ENCODE measurements around the gene NR1I2. TPM values are rescaled to one million over a fixed set of nuclear protein-coding genes. Genes with fewer than 3 reads are reported as not detected.

Gene NR1I2
- total RNA-seq, 4 donors from 2014 or later: 0.46 TPM; not detected in 3

GRCh38 chr3:119849126-119849525, 67.2 kb downstream of the NR1I2 start:
- 77% methylated on average over 2 of the region's 2 CpGs for WGBS
- H3K27me3 ChIP-seq: no peaks in the 10 kb centered on the region
- DNase-seq (ENCODE audit: extremely low spot score): no peak
- H3K4me1 ChIP-seq: no peaks in the 10 kb centered on the region
- TF ChIP-seq POLR2AphosphoS5 (IDR thresholded peaks at IDR 0.05) (no peak), EP300 (IDR thresholded peaks at IDR 0.05) (no peak), POLR2A (IDR thresholded peaks at IDR 0.05; ENCODE audit: low read depth) (no peak), CTCF (IDR thresholded peaks at IDR 0.05) (no peak)
- no peak overlapping the region for H3K27ac ChIP-seq (replicated peaks in 1 of 4)
- H3K4me3 ChIP-seq: no peak overlapping the region
- intact Hi-C loops (cut with DNase I): no loop called here
- H3K9me3 ChIP-seq: no peaks in the 10 kb centered on the region
- H3K36me3 ChIP-seq: no peaks in the 10 kb centered on the region

GRCh38 chr3:119856695-119857094, 74.8 kb downstream of the NR1I2 start:
- WGBS: 94% methylated on average over 3 of the region's 3 CpGs
- H3K4me1 ChIP-seq: peaks cover 0 to 6% (median 0%) of the 10 kb centered on the region in 4 donors
- DNase-seq (ENCODE audit: extremely low spot score): no peak
- no peak for TF ChIP-seq POLR2A (IDR thresholded peaks at IDR 0.05; ENCODE audit: low read depth)
- TF ChIP-seq CTCF (IDR thresholded peaks at IDR 0.05): no peak
- peaks cover 0 to 22% (median 6%) of the 10 kb centered on the region in 4 donors for H3K36me3 ChIP-seq
- H3K9me3 ChIP-seq: peaks cover 0 to 5% (median 0%) of the 10 kb centered on the region in 4 donors
- H3K27ac ChIP-seq (replicated peaks in 1 of 4): no peak overlapping the region
- intact Hi-C loops (cut with DNase I): no loop called here
- no peak overlapping the region for H3K4me3 ChIP-seq
- H3K27me3 ChIP-seq: no peaks in the 10 kb centered on the region

GRCh38 chr3:119858957-119859356, 77.1 kb downstream of the NR1I2 start:
- H3K9me3 ChIP-seq: peaks cover 0 to 5% (median 0%) of the 10 kb centered on the region in 4 donors
- peaks cover 0 to 6% (median 0%) of the 10 kb centered on the region in 4 donors for H3K4me1 ChIP-seq
- TF ChIP-seq EP300 (IDR thresholded peaks at IDR 0.05) (no peak), POLR2A (IDR thresholded peaks at IDR 0.05; ENCODE audit: low read depth) (no peak)
- no peak overlapping the region for H3K27ac ChIP-seq (replicated peaks in 1 of 4)
- peaks cover 13 to 40% (median 19%) of the 10 kb centered on the region in 4 donors for H3K36me3 ChIP-seq
- no peak overlapping the region for H3K4me3 ChIP-seq
- H3K27me3 ChIP-seq: no peaks in the 10 kb centered on the region
- WGBS: 96% methylated on average over 2 of the region's 2 CpGs
- DNase-seq (ENCODE audit: extremely low spot score): no peak
- intact Hi-C loops (cut with DNase I): no loop called here

GRCh38 chr3:119859728-119860127, 77.8 kb downstream of the NR1I2 start:
- Histone ChIP-seq H3K27ac (replicated peaks in 1 of 4) (no peak overlapping the region), H3K36me3 (peaks cover 13 to 40% (median 19%) of the 10 kb centered on the region in 4 donors), H3K27me3 (no peaks in the 10 kb centered on the region), H3K4me3 (no peak overlapping the region), H3K9me3 (peaks cover 0 to 5% (median 0%) of the 10 kb centered on the region in 4 donors), H3K4me1 (peaks cover 0 to 6% (median 0%) of the 10 kb centered on the region in 4 donors)
- intact Hi-C loops (cut with DNase I): no loop called here
- WGBS: 97% methylated on average over 2 of the region's 2 CpGs
- no peak for DNase-seq (ENCODE audit: extremely low spot score)
- no peak for TF ChIP-seq EP300 (IDR thresholded peaks at IDR 0.05)
- TF ChIP-seq POLR2AphosphoS5 (IDR thresholded peaks at IDR 0.05): no peak
- TF ChIP-seq POLR2A (IDR thresholded peaks at IDR 0.05; ENCODE audit: low read depth): no peak
- no peak for TF ChIP-seq CTCF (IDR thresholded peaks at IDR 0.05)

GRCh38 chr3:119861681-119862080, 79.8 kb downstream of the NR1I2 start:
- Histone ChIP-seq H3K9me3 (peaks cover 0 to 5% (median 0%) of the 10 kb centered on the region in 4 donors), H3K4me1 (peaks cover 0 to 6% (median 0%) of the 10 kb centered on the region in 4 donors), H3K36me3 (peaks cover 13 to 40% (median 19%) of the 10 kb centered on the region in 4 donors), H3K27ac (replicated peaks in 1 of 4) (no peak overlapping the region), H3K4me3 (no peak overlapping the region), H3K27me3 (no peaks in the 10 kb centered on the region)
- TF ChIP-seq CTCF (IDR thresholded peaks at IDR 0.05) (no peak), POLR2AphosphoS5 (IDR thresholded peaks at IDR 0.05) (no peak), POLR2A (IDR thresholded peaks at IDR 0.05; ENCODE audit: low read depth) (no peak), EP300 (IDR thresholded peaks at IDR 0.05) (no peak)
- intact Hi-C loops (cut with DNase I): no loop called here
- DNase-seq (ENCODE audit: extremely low spot score): no peak
- WGBS: 90% methylated on average over 2 of the region's 2 CpGs

Data from esophagus muscularis mucosa (tissue), 4 donors.